IPS-15b (cell line): ENCODE data around the gene RXFP2.

Source experiments
- H3K27me3 ChIP-seq: one replicate; pipeline ENCODE4 v1.6.1; 2013; ENCODE audit warnings: low read length; ENCODE audit not compliant: control insufficient read depth, insufficient read depth
- H3K36me3 ChIP-seq: one replicate; pipeline ENCODE4 v1.6.1; 2013; ENCODE audit warnings: low read length; ENCODE audit not compliant: control insufficient read depth, insufficient read depth
- H3K4me1 ChIP-seq: one replicate; pipeline ENCODE4 v1.6.1; 2013; ENCODE audit warnings: mild to moderate bottlenecking, low read length; ENCODE audit not compliant: control insufficient read depth, insufficient read depth
- H3K4me3 ChIP-seq: one replicate; pipeline ENCODE4 v1.5.1; 2013; ENCODE audit warnings: low read depth, low read length
- H3K9ac ChIP-seq: one replicate; pipeline ENCODE4 v1.6.1; 2013; ENCODE audit warnings: low read depth, mild to moderate bottlenecking, low read length
- H3K9me3 ChIP-seq: one replicate; pipeline ENCODE4 v1.6.1; 2013; ENCODE audit warnings: mild to moderate bottlenecking, low read length; ENCODE audit not compliant: control insufficient read depth, insufficient read depth

Gene RXFP2

GRCh38 chr13:31769575-31769974 is 30.2 kb downstream of the RXFP2 start:
- Histone ChIP-seq H3K9me3 (no peaks in the 10 kb centered on the region), H3K36me3 (no peaks in the 10 kb centered on the region), H3K9ac (no peak overlapping the region), H3K27me3 (no peaks in the 10 kb centered on the region), H3K4me3 (no peak overlapping the region), H3K4me1 (peaks cover 3% of the 10 kb centered on the region)

GRCh38 chr13:31772231-31772630 is 32.9 kb downstream of the RXFP2 start:
- H3K9ac ChIP-seq = no peak overlapping the region
- no peaks in the 10 kb centered on the region for H3K36me3 ChIP-seq
- H3K27me3 ChIP-seq = no peaks in the 10 kb centered on the region
- H3K4me1 ChIP-seq = no peaks in the 10 kb centered on the region
- no peaks in the 10 kb centered on the region for H3K9me3 ChIP-seq
- H3K4me3 ChIP-seq = no peak overlapping the region

GRCh38 chr13:31773538-31773937 is 34.2 kb downstream of the RXFP2 start:
- Histone ChIP-seq H3K27me3 (no peaks in the 10 kb centered on the region), H3K4me3 (no peak overlapping the region), H3K4me1 (no peaks in the 10 kb centered on the region), H3K9ac (no peak overlapping the region), H3K36me3 (no peaks in the 10 kb centered on the region), H3K9me3 (no peaks in the 10 kb centered on the region)

GRCh38 chr13:31774186-31774750 is 34.9 kb downstream of the RXFP2 start:
- H3K9ac ChIP-seq = no peak overlapping the region
- no peaks in the 10 kb centered on the region for H3K27me3 ChIP-seq
- H3K9me3 ChIP-seq = no peaks in the 10 kb centered on the region
- no peak overlapping the region for H3K4me3 ChIP-seq
- H3K4me1 ChIP-seq = no peaks in the 10 kb centered on the region
- H3K36me3 ChIP-seq = no peaks in the 10 kb centered on the region

GRCh38 chr13:31775148-31775547 is 35.8 kb downstream of the RXFP2 start:
- Histone ChIP-seq H3K36me3 (no peaks in the 10 kb centered on the region), H3K4me1 (no peaks in the 10 kb centered on the region)

GRCh38 chr13:31775686-31776085 is 36.4 kb downstream of the RXFP2 start:
- no peaks in the 10 kb centered on the region for H3K36me3 ChIP-seq
- H3K27me3 ChIP-seq = no peaks in the 10 kb centered on the region
- H3K9me3 ChIP-seq = no peaks in the 10 kb centered on the region
- H3K4me3 ChIP-seq = no peak overlapping the region
- no peaks in the 10 kb centered on the region for H3K4me1 ChIP-seq
- H3K9ac ChIP-seq = no peak overlapping the region

More at GRCh38 chr13:31775148-31775547, 35.8 kb downstream of the RXFP2 start:
- H3K9ac ChIP-seq = no peak overlapping the region
- H3K9me3 ChIP-seq = no peaks in the 10 kb centered on the region
- H3K4me3 ChIP-seq = no peak overlapping the region
- H3K27me3 ChIP-seq = no peaks in the 10 kb centered on the region

DNA sequence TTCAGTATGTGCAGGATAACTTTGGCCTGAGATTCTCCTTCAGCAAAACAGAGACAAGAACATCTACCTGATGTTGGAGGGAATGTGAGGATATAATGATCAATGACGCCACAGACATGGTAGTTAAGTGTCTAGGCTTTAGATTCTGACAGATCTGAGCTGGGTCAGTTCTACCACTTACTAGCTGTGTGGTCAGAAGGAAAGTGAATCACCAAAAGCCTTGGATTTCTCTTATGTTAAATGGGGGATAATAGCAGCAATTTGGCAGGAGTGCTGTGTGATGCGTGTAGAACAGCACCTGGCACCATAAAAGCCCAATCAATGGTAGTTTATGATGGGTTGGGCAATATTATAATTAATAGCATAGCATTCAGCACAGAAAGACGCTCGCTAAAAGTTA is 41.7 kb downstream of the RXFP2 start:
- Histone ChIP-seq H3K9ac (no peak overlapping the region), H3K27me3 (no peaks in the 10 kb centered on the region), H3K4me1 (no peaks in the 10 kb centered on the region), H3K4me3 (no peak overlapping the region), H3K36me3 (no peaks in the 10 kb centered on the region), H3K9me3 (no peaks in the 10 kb centered on the region)

DNA sequence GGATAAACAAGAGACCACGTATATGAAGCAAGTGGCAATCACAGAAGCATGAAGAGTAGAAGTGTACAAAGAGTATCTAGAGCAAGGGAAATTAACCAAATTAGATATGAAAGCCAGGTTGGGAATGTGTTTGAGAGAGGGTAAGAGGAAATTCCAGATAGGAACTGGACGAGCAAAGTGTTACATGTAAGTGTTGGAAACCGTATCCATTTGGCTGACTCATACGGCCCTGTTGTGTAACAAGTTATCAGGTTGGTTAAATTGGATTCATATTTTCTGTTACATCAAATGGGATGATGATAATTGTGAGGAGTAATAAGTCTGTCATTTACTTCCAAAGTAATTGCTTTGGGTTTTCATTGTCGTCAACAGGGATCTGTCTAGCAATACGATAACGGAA is 46.7 kb downstream of the RXFP2 start:
- no peaks in the 10 kb centered on the region for H3K9me3 ChIP-seq
- H3K27me3 ChIP-seq = no peaks in the 10 kb centered on the region
- no peaks in the 10 kb centered on the region for H3K4me1 ChIP-seq
- no peaks in the 10 kb centered on the region for H3K36me3 ChIP-seq
- H3K9ac ChIP-seq = no peak overlapping the region
- no peak overlapping the region for H3K4me3 ChIP-seq

- Histone ChIP-seq H3K4me1 (no peaks in the 10 kb centered on the region), H3K27me3 (no peaks in the 10 kb centered on the region), H3K9me3 (no peaks in the 10 kb centered on the region), H3K36me3 (no peaks in the 10 kb centered on the region), H3K4me3 (no peak overlapping the region), H3K9ac (no peak overlapping the region)
Measured at GRCh38 chr13:31790992-31791391, 51.7 kb downstream of the RXFP2 start.

- H3K9ac ChIP-seq = no peak overlapping the region
- no peaks in the 10 kb centered on the region for H3K9me3 ChIP-seq
- no peaks in the 10 kb centered on the region for H3K4me1 ChIP-seq
- H3K27me3 ChIP-seq = no peaks in the 10 kb centered on the region
- H3K36me3 ChIP-seq = no peaks in the 10 kb centered on the region
- no peak overlapping the region for H3K4me3 ChIP-seq
Measured at GRCh38 chr13:31793246-31793645, 53.9 kb downstream of the RXFP2 start.

- Histone ChIP-seq H3K9me3 (no peaks in the 10 kb centered on the region), H3K27me3 (no peaks in the 10 kb centered on the region), H3K4me3 (no peak overlapping the region), H3K36me3 (no peaks in the 10 kb centered on the region), H3K9ac (no peak overlapping the region), H3K4me1 (no peaks in the 10 kb centered on the region)
Measured at GRCh38 chr13:31794452-31794851, 55.1 kb downstream of the RXFP2 start.

DNA sequence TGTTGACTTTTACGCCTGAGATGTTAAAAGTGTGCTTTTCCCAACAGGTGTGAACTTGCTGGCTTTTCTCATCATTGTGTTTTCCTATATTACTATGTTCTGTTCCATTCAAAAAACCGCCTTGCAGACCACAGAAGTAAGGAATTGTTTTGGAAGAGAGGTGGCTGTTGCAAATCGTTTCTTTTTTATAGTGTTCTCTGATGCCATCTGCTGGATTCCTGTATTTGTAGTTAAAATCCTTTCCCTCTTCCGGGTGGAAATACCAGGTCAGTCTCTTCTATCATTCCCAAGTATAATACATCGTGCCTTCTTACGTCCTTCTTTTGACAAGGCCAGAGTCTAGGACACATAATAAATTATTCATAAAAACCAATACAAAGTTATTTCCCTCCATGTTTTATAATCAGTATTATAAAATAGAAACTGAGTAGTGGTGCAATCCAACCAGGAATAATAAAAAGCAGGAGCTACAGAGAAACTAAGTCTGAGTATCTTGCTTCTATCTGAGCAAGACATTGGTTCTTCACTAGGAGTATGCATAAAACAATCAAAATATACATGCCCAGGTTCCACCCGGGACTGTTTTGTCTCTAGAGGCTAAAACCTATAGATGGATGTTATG is 57.9 kb downstream of the RXFP2 start:
- no peak overlapping the region for H3K9ac ChIP-seq
- H3K27me3 ChIP-seq = no peaks in the 10 kb centered on the region
- H3K4me1 ChIP-seq = no peaks in the 10 kb centered on the region
- H3K9me3 ChIP-seq = no peaks in the 10 kb centered on the region
- H3K4me3 ChIP-seq = no peak overlapping the region
- H3K36me3 ChIP-seq = no peaks in the 10 kb centered on the region
